Uterus (tissue), 2 donors: ENCODE results near the gene UBASH3B.

Source experiments
- POLR2A ChIP-seq, 2 donors: fragments of 450-650 bp; IDR thresholded peaks; one replicate each; pipeline ENCODE4 v1.6.1; 2016; ENCODE audit warnings: antibody characterized with exemption in 2 of 2, mild to moderate bottlenecking in 1 of 2, moderate library complexity in 1 of 2
- TF ChIP-seq, protein P1 (sequence below), 4 experiments: fragments of 200-600 bp in 2 of 4; fragments of 450-650 bp in 2 of 4; sonication (generic) in 2 of 4; IDR thresholded peaks; one replicate each; pipeline ENCODE4 v1.5.1; 2016 to 2019; ENCODE audit warnings: antibody characterized with exemption in 4 of 4, mild to moderate bottlenecking in 2 of 4, moderate library complexity in 1 of 4

DNA sequence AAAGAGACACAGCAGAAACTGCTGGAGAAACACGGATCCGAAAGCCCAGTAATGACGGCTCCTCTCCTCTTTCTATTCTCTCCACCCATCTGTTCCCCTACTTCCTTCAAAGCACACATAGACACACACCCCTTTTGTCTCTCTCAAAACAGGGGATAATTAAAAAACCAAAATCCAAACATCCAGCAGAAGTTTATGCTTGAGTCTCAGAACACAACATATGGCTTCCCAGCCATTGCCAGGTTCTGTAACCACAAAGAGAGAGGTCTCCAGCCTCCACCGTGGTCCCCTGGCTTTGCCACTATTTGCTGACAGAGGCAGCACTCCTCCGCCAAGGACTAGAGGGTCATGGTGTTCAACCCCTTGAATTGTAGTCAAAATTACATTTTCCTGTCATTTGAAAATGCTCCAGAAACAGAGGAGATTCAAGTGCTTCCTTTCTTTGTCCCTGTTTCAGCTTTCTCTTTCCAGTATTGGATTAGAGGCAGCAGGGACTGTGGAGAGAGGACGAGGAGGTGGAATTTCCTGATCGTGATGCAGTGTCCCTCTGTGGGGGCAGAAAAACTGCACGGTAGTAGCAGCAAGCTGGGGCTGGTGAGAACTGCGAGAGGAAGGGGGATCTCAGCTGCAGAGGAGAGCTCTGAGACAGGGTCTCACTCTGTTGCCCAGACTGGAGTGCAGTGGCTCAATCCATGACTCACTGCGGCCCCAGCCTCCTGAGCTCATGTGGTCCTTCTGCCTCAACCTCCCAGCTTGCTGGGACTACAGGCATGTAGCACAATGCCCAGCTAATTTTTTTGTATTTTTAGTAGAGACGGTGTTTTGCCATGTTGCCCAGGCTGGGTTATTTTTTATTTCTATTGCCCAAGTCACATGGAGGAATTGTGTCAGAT lies 60.3 kb downstream of the UBASH3B start:
- TF ChIP-seq, protein P1, sequence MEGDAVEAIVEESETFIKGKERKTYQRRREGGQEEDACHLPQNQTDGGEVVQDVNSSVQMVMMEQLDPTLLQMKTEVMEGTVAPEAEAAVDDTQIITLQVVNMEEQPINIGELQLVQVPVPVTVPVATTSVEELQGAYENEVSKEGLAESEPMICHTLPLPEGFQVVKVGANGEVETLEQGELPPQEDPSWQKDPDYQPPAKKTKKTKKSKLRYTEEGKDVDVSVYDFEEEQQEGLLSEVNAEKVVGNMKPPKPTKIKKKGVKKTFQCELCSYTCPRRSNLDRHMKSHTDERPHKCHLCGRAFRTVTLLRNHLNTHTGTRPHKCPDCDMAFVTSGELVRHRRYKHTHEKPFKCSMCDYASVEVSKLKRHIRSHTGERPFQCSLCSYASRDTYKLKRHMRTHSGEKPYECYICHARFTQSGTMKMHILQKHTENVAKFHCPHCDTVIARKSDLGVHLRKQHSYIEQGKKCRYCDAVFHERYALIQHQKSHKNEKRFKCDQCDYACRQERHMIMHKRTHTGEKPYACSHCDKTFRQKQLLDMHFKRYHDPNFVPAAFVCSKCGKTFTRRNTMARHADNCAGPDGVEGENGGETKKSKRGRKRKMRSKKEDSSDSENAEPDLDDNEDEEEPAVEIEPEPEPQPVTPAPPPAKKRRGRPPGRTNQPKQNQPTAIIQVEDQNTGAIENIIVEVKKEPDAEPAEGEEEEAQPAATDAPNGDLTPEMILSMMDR (IDR thresholded peaks at IDR 0.05) = no peak
- TF ChIP-seq POLR2A (IDR thresholded peaks at IDR 0.05) = no peak
